Medulla oblongata (tissue), 1 donor: Measurements from ENCODE around the gene KCTD15.
A peak's percentile ranks its signal among the peaks of the same experiment; 100 is the strongest.

Experiments
- DNase-seq: peaks from one replicate; pipeline ENCODE4 v3.0.0-alpha.2; 2015; ENCODE audit errors: extremely low spot score

KCTD15 gene

DNA sequence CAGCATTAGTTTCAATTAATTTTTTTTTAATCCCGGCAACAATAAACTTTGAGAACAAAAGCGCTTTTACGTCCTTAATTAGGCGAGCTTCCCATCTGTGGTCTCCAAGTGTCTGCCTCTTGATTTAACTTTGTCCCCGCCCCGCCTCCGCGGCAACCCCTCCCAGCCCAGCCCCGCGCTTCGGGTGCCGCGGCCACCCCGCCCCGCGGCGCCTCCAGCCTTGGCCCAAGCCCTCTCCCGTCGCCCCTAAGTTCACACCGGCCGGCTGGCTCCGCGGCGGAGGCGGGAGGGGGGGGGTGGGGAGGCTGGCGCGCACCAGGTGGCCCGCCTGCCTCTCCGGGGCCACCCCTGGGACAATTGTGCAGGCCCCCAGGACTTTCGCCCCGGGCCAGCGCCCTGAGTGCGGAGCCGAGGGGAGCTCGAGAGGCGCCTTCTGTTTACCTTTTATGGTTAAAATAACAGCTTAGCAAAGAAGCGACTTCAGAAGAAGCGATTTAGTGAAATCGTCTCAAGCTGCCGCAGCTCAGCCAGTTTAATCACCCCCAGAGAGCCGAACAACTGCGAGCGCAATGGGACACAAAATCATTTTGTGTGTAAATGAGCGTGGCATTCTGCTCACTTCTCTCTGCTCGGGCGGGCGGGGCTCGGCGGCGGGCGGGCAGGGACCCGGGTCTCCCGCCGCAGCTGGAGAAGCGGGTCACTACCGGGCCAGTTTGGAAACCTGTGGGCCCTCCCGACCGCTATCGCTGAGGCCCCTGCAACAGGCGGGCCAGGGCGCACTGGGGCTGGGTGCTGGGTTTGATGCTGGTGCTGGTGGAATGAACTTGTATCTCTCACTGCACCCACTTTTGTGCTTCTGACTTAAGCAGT, 1.4 kb downstream of the KCTD15 start:
- DNase-seq, result peak; percentile 30

DNA sequence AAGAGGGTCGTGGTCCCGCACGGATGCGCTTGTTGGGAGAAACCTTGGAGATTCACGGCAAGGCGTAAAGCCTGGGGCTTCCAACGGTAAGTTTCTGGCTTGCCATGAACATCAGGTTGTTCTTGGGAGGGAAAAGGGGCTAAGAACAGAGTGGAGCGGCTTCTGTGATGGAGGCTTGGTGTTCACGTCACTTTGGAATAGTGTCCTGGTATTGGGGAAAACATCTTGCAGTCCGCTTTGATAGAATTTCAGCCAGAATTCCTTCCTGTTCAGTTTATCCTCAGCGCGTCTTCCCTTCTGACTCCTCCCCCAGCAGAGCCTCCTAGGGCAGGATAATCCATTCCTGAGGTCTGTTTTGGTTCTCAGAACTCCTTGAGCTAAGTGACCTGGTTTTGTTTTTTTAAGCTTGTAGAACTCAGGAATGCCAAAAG, 2.0 kb downstream of the KCTD15 start:
- no peak for DNase-seq

DNA sequence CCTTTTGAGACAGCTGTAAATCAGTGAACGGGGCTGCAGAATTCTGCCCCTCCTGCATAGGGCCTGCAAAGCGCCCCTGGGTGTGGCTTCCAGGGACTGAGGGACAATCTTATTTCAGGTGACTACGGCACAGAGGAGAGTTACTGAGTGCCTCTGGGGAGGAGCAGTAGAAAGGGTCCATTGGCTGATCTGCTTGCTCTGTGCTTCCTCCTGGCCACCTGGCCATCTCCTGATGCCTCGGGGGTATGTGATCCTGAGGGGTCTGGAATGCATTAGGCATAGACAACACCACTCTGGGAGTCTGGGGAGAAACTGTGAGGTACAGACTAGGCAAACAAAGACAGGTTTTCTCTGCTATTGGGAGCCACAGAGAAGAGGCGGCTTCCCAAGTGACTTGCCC, 2.8 kb downstream of the KCTD15 start:
- DNase-seq, result no peak

DNA sequence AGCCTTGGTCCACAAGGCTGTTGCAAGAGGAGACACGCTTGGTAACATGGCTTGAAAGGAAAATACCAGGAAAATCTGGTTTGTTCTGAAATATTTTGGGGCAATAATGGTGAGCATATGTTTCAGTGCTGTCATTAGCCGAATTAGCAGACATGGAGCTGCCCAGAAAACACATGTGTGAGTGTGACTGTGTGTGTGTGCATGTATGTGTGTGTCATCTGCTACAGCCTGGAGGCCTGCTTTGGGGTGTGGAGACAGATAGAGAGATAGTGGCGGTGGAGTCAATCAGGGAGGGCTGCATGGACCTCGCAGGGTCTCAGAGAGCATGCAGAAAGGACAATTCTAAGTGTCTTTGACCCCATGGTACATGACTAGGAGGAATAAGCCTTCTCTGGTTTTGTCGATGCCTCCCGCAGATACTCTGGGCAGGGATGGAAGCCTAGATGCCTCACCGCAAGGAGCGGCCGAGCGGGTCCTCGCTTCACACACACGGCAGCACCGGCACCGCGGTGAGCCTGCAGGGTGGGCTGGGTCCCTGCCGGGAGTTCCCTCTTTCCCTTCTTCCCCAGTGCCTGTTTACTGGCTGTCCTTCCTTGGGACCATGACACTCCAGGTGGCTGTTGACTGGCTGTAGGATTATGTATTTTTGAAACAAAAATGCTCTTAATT, 3.5 kb downstream of the KCTD15 start:
- no peak for DNase-seq

DNA sequence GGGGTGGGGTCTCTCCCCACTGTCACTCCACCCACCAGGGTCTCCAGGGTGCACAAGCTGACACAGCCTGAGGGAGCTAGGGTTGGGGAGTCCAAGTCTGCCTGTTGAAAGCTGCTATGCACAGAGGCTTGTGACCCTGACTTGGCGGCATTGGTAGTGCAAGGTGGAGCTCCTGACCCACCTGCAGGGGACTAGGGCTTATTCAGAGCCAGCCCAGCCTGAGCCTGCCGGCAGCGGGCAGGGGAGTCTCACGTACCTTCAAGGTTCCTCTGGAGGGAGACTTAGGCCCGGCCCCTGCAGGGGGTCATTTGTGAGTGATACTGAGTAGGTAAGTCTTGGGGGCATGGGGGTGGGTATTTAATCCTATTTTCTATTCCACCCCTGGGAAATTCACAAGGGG, 4.7 kb downstream of the KCTD15 start:
- no peak for DNase-seq

DNA sequence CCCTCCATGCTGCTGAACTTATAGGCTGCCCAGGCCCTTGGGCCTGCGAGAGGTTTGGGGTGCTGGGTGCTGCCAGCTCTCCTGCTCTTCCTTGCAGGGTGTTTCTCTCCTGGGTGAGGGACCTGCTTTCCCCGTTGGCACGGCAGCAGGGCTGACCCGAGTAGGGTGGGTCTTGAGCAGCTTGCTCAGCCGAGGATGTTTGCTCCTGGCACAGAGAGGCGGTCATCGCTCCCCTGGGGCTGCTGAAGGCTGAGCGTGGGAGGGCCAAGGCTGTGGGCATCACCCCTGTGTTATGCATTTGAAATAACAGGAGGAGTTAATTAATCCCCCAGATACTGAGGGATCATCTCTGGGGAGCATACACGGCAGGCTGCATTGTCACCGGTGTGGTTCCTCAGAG, 5.3 kb downstream of the KCTD15 start:
- DNase-seq, result no peak

DNA sequence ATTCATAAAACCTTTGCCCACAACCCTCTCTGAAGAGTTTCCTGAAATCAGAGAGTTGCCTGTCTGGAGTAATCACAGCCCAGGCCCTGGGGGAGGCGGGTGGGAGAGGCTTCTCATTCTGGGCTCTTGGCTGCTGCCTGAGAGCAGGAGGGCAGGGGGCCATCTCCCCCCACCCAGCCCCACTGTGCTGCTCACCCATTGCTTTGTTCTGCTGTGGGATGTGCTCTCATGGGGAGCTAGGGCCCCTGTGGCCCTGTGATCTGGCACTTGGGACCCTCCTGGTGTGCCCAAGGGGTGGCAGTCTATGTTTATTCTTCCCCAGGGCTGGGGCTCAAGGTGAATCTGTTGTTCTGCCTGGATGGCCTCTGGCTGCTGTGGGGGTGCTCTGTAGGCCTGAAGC, 6.1 kb downstream of the KCTD15 start:
- DNase-seq, result no peak

DNA sequence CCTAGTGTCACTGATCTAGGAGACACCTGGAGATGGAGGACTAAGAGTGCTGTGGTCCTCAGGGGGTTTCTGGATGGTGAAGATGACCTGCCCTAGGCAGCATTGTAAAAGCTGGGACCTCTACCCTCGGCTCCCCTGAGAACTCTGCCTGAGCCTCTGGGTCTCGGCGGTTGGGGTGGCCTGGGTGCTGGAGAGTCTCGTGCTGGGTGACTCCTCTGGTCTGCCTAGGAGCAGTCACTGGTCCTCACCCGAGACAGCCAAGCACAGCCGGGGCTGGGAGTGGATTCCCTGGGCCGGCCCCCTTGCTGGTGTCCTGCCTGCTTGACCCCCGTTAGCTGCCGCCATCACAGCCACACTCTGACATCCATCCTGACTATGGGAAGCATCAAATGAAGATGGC, 6.7 kb downstream of the KCTD15 start:
- no peak for DNase-seq

DNA sequence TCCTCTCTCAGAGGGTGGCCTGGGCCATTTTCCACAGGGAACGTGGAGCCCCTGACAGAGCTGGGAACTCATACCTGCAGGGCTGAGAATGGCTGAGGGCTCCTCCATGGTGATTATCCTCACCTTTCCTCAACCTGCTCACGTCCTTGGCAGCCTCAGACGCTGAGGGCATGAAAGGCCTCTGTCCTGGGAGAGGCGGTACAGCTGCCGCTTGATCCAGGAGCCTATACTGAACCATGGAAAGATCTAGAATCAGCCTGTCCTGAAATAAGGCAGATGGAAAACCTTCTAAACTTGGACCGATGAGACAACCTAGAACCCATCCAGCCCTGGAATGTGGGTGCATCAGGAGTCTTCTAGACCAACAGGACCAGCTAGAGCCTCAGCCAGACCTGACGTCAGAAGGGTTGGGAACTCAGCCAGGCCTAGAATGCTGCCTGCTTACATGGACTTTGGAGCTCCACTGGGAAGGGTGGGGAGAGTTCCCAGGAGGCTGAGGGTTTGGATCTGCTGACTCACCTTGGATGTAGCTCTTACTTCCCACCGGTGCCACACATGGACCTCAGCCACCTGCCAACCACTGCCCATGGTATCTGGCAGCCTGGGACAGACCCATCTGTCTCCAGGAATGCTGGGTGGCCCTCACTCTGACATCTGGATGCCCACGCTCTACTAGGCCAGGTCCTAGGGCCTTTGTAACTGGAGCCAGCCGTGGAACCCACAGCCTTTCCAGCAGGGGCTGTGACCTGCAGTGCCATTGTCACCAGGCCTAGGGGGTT, 7.5 kb downstream of the KCTD15 start:
- peak; percentile 75 for DNase-seq

DNA sequence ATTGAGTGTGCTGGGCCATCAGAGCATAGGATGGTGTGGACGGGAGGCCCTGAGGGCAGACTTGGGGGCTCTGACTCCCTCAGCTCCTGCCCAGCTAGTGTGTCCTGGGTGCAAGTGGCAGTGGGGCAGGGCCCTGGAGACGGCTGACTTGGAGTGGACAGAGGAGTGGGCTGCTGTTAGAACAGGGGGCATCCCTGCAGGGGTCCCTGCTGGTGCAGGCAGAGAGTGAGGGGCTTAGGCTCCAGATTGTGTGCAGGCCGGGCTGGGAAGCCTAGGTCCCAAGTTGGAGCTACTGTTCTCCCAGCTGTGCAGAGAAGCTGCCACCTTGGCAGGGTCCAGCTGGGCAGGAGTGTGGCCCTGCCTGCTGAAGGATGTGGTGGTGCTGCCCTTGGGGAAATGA, 8.6 kb downstream of the KCTD15 start:
- DNase-seq, result no peak

DNA sequence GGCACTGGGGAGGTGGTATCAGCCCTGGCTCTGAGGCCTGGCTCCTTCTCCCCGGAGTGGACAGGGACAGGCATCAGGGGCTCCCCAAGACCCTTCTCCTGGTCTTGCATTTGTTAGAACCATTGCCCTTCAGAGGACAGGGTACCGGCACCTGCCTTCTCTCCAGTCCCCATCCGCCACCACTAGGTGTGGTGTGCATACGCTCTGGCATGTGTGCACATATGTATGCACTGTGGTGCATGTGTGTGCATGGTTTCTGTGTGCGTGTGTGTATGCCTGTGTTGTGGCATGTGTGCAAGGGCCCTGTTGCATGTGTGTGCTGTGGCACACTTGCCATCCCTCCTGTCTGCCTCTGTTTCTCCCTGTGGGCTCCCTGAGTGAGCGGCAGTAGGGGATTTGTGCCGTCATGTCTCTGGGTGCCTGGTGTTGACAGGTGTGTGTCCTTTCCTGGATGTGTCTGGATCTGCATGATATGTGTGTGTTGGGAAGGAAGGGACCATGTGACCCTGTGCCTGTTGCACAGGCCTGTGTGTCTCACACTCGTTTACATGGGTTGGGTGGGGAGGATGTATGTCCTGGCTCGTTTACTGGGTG, 9.3 kb downstream of the KCTD15 start:
- no peak for DNase-seq

DNA sequence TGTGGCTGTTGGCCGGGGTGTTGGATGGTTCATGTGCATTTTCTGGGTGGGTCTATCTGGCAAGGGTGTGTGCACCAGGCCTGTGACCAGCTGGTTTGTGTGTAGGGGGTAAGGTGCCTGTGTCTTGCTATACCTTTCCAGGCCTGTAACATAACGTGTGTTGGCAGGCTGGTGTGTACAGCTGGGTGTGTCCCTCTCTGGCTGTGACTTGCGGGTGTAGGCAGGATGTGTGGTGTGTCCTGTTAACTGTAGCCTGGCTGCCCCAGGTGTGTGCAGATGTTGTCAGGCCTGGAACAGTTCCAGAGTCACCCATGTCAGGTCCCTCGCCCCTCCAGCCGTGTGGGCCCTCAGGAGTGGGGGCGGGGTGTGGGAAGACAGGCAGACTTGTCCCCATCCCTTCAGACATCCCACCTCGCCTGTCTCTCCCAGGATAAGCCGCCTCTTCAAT, 9.8 kb downstream of the KCTD15 start:
- no peak for DNase-seq

DNA sequence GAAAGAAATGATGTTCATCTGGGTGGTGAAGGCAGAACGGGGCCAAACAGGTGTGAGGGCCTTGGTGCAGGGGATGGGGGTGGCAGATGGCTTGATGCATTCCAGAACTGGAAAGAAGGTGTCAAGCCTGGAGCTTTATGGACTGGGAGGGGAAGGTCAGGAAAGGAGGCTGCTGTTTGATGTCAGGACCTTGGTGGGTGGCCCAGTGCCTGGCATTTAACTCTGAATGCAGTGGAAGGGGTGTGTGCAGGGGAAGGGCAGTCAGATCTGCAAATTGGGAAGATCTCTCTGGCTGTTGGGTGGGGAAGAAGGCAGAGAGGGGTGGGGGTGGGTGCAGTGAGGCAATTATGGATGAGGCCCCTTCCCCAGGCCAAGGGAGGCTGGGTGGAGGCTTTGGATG, 11.7 kb downstream of the KCTD15 start:
- no peak for DNase-seq

DNA sequence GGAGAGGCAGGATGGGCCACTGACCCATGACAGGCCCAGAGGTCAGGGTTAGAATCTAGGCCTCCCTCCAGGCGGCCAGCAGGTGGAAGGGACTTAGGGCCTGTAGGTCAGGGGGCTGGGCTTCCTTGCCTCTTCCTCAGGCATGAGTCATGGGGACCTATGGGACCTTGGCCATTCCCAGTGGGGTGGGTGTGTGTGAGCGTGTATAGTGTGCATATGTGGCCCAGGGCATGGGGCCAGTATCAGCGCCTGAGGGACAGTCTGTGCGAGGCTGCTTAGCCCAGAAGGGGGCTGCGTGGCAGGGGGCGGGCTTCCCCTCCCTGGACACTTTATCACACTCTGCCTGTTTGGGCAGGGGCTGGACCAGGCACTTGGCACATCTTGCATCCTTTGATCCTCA, 13.3 kb downstream of the KCTD15 start:
- DNase-seq, result no peak

DNA sequence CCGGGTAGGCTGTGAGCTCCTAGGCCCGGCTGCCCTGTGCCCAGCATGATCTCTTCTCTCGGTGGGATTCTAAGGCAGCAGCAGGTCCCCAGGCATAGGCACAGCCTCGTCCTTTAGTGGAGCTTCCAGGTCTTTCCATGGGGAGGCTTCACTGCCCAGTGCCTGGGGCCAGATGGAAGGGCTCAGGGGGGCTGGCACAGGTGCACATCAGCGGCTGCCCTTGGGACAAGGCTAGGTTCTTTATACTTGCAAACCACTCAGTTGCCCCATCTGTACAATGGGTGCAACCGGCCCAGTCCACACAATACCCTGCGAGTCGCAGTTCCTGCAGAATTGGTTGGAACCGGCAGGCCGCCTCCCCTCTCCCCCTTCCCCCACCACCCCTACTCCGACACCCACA, 14.2 kb downstream of the KCTD15 start:
- no peak for DNase-seq

DNA sequence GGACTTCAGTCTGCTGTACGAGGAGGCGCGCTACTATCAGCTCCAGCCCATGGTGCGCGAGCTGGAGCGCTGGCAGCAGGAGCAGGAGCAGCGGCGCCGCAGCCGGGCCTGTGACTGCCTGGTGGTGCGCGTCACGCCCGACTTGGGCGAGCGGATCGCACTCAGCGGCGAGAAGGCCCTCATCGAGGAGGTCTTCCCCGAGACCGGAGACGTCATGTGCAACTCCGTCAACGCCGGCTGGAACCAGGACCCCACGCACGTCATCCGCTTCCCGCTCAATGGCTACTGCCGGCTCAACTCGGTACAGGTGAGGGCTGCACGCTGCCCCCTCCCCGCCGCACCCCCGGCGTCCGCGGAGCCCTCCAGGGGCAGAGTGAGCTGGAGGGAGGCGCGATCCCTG, 14.6 kb downstream of the KCTD15 start:
- no peak for DNase-seq

DNA sequence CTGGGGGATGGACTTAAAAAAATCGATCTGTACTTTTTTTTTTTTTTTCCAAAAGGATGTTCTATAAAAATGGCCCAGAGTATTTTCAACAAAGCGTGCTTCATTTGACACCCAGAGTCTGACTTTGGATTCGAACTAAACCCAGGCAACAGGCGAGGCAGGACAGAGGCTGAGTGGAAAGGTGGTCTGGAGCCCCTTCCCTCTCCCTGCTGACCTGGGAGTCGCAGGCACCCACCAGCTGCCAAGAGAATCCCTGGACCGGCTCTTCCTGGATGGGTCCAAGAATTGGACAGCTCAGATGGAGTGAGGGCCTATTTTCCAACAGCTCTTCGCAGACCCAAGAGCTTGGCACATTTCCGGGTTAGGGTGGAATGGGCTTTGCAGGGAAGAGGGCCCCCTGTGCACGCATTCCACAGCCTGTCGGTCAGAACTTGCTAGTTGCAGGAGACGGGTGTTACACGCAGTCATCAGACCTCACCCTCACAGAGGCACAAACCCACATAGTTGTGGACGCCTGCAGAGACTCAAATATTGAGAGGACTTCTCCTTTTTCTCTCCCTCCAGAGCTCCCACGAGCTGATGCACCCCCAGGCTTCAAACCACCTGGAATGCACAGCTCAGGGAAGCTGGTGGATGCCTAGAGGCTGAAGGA, 15.2 kb downstream of the KCTD15 start:
- DNase-seq, result no peak

DNA sequence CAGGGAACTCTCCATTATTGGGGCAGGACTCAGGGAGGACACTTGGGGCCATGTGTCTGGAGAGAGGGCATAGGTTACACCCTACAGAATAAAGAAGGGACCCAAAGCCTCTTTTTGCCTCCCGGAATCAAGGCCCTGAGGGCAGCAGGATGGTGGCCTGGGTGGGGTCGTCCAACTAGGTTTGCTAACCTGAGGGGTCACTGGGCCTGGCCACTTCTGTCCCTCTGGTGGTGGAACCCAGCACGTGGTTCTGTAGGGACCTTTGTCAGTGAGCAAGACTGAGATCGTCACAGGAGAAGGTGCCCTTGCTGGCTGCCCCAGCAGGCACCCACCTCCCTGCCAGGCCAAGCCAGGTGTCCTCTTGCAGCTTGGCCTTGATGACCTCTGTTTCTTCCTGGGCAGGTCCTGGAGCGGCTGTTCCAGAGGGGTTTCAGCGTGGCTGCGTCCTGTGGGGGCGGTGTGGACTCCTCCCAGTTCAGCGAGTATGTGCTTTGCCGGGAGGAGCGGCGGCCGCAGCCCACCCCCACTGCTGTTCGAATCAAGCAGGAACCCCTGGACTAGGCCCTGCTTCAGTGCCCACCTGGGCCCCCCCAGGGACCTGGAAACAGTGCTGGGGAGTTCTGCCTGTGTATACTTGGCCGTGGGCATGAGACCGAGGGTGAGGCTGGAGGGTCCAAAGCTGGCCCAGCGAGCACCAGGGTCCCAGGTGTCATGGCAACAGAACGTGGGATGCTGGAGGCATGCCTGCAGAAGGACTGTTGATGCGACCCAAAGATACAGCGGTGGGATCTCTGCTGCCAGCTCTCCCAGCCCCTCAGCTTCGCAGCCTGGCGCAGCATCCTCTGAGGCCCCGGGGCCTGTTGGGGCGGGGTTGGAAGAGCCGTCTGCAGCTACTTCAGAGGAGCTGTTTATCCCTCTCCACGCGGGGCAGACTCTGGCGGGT, 16.0 kb downstream of the KCTD15 start:
- DNase-seq, result no peak

DNA sequence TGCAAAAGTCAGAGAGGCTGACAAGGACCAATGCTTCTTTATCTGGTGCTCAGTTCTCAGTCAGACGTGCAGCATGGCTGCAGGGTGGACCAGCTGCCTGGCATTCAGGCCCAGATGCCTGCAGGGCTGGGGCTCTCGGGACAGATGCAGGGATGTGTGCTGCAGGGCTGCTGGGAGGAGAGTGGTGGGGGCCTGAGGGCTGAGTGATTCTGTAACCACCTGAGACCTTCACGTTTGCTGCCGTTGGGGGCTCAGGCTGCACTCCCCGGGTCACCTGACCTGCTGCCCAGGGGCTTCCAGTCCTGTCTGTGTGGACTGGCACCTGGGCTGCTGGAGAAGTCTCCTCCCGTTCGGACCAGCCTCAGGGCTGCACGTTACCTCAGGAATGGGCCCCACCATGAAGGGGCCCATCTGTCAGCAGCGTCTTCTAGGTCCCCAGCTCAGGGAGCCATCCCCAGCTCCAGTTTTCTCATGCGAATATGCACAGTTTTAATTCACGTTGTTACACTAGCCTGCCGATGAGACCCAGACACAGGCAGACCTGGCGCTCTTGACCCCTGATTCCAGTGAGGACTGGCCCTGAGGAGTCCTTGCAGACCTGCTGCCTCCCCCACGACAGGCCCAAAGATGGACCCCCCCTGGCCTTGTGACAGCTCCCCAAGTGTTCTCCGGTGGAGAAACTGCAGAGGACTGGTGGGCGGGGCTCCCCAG, 16.9 kb downstream of the KCTD15 start:
- DNase-seq, result no peak
